Lung (tissue), 13 donors: Measurements from ENCODE around the gene GSE1. TPM values are rescaled to one million over a fixed set of nuclear protein-coding genes. Genes with fewer than 3 reads are reported as not detected.

Experiments used
- ATAC-seq: fragments of 200-7000 bp; cut with Tn5 transposase; one replicate; pipeline ENCODE4 v1.9.1; 2020; ENCODE audit warnings: moderate number of reproducible peaks; ENCODE audit not compliant: insufficient read depth, low FRiP score
- DNase-seq, 3 donors: peaks; one replicate each; pipeline ENCODE4 v3.0.0-alpha.2; 2013 to 2017
- H3K27ac ChIP-seq, 2 donors: one replicate each; pipeline ENCODE4 v1.5.1; 2013; ENCODE audit warnings: mild to moderate bottlenecking in 2 of 2, moderate library complexity in 2 of 2, control low read depth in 1 of 2, inconsistent platforms in 1 of 2, low read depth in 1 of 2, low read length in 1 of 2
- H3K27me3 ChIP-seq, 3 donors: one replicate each; pipeline ENCODE4 v1.5.1; 2013; ENCODE audit warnings: low read length in 2 of 3; ENCODE audit not compliant: control insufficient read depth in 3 of 3, insufficient read depth in 3 of 3
- H3K36me3 ChIP-seq, 4 donors: one replicate each; pipeline ENCODE4 v1.5.1; 2013; ENCODE audit warnings: low read length in 4 of 4, mild to moderate bottlenecking in 1 of 4, moderate library complexity in 1 of 4; ENCODE audit not compliant: control insufficient read depth in 4 of 4, insufficient read depth in 4 of 4
- H3K4me1 ChIP-seq, 5 donors: one replicate each; pipeline ENCODE4 v1.5.1; 2013; ENCODE audit warnings: low read length in 5 of 5, mild to moderate bottlenecking in 2 of 5, moderate library complexity in 1 of 5; ENCODE audit not compliant: control insufficient read depth in 5 of 5, insufficient read depth in 5 of 5
- H3K4me3 ChIP-seq: one replicate; pipeline ENCODE4 v1.5.1; 2013; ENCODE audit warnings: mild to moderate bottlenecking, control low read depth, moderate library complexity
- H3K9ac ChIP-seq, 2 donors: one replicate each; pipeline ENCODE4 v1.5.1; 2013; ENCODE audit warnings: low read length in 2 of 2, control low read depth in 1 of 2; ENCODE audit not compliant: insufficient read depth in 1 of 2
- H3K9me3 ChIP-seq, 4 donors: one replicate each; pipeline ENCODE4 v1.5.1; 2013; ENCODE audit warnings: low read length in 3 of 4, mild to moderate bottlenecking in 1 of 4, moderate library complexity in 1 of 4; ENCODE audit not compliant: control insufficient read depth in 4 of 4, insufficient read depth in 3 of 4
- CTCF ChIP-seq: IDR thresholded peaks from 2 replicates; pipeline ENCODE4 v1.5.1; 2012; ENCODE audit warnings: mild to moderate bottlenecking; ENCODE audit errors: control extremely low read depth, extremely low read depth
- WGBS, 2 donors: extraction: QIAGEN DNeasy Blood & Tissue Kit; methylation state at CpG; one replicate each; pipeline ENCODE4 v1.1.7; 2013; 5-methylcytosine and 5-hydroxymethylcytosine counted together
- polyA plus RNA-seq, 2 donors: library from polyadenylated mRNA; stranded (reverse); fragments of 200-250 nt; gene quantifications; one replicate each; pipeline ENCODE4 v1.2.1, GENCODE V29; 2013
- small RNA-seq: library from RNA; depleted of rRNA; stranded (forward); fragments of <200 nt; gene quantifications from one replicate; pipeline ENCODE3, GENCODE V24; 2014; ENCODE audit warnings: low replicate concordance
- total RNA-seq, 2 donors: library from RNA; depleted of rRNA in 1 of 2; stranded (reverse); fragments of >200 nt in 1 of 2; gene quantifications; one replicate each; pipeline ENCODE4 v1.2.1, GENCODE V29; 2014 to 2021
- donor health status: control.
- donor health status: control.
- donor health status: Bipolar disorder and iron deficiency.
- donor health status: healthy.
- donor health status: DM: yes; HTN: yes; CAD: no.

GSE1 gene
- total and polyA plus RNA-seq, 4 donors = 21.3 to 122 (median 74.7) TPM

- no peaks in the 10 kb centered on the region for H3K4me1 ChIP-seq
- H3K4me3 ChIP-seq = no peak overlapping the region
- no peaks in the 10 kb centered on the region for H3K27me3 ChIP-seq
- peaks cover 0 to 6% (median 1%) of the 10 kb centered on the region in 4 donors for H3K36me3 ChIP-seq
- H3K9ac ChIP-seq = no peak overlapping the region
- 89 to 91% methylated on average over 20 of the region's 20 CpGs for WGBS, 2 donors
- TF ChIP-seq CTCF = no peak
- DNase-seq = no peak
- H3K27ac ChIP-seq = no peak overlapping the region
- no peaks in the 10 kb centered on the region for H3K9me3 ChIP-seq
- no peak for ATAC-seq
Observed at GRCh38 chr16:85724126-85724879, 111.2 kb downstream of the GSE1 start.

GRCh38 chr16:85724936-85725335, 111.8 kb downstream of the GSE1 start:
- peaks cover 0 to 1% (median 0%) of the 10 kb centered on the region in 5 donors for H3K4me1 ChIP-seq
- H3K9ac ChIP-seq = no peak overlapping the region
- no peaks in the 10 kb centered on the region for H3K27me3 ChIP-seq
- ATAC-seq = no peak
- no peaks in the 10 kb centered on the region for H3K9me3 ChIP-seq
- 92 to 94% methylated on average over 12 of the region's 12 CpGs for WGBS, 2 donors
- DNase-seq = no peak
- no peak overlapping the region for H3K27ac ChIP-seq
- peaks cover 0 to 6% (median 1%) of the 10 kb centered on the region in 4 donors for H3K36me3 ChIP-seq
- no peak overlapping the region for H3K4me3 ChIP-seq
- no peak for TF ChIP-seq CTCF

Small RNA genes lying within 50 kb of the gene (small RNA-seq; reads per million reads assigned to genes)
- gene RN7SL381P = not detected

Other genes starting within 250 kb of the GSE1 start
- gene GINS2, start 75.6 kb downstream of the GSE1 start, total RNA-seq = 1 to 10 TPM; 2.5 to 3.1 TPM
- gene GINS2, start 75.6 kb downstream of the GSE1 start, polyA plus RNA-seq = 1 to 10 TPM; 1.6 to 2.4 TPM
- 1 to 10 TPM; 2.8 to 7.9 TPM for gene C16orf74, start 137.8 kb downstream of the GSE1 start, total RNA-seq
- 1 to 10 TPM; 2.6 to 4.0 TPM for gene C16orf74, start 137.8 kb downstream of the GSE1 start, polyA plus RNA-seq
- gene EMC8, start 186.2 kb downstream of the GSE1 start, total RNA-seq = 10 to 100 TPM; 14.8 to 26.8 TPM
- 10 to 100 TPM; 10.5 to 20.1 TPM for gene EMC8, start 186.2 kb downstream of the GSE1 start, polyA plus RNA-seq
- gene COX4I1, start 186.4 kb downstream of the GSE1 start, total RNA-seq = 100 to 1,000 TPM; 243 to 400 TPM
- 1,000 to 10,000 TPM in 1 of 2 donors, 100 to 1,000 TPM in 1; 665 to 1,291 TPM for gene COX4I1, start 186.4 kb downstream of the GSE1 start, polyA plus RNA-seq